HG03139 (cell line): ENCODE results near the gene ARL2BP.
"Not testable (repeated sequence)": the region's sequence is repeated elsewhere in the genome, so short reads cannot be mapped to it uniquely, and the experiment has no call there.

Experiments used
- ATAC-seq: cut with Tn5 transposase; IDR thresholded peaks from one replicate; pipeline ENCODE4 v1.9.1; 2021; ENCODE audit not compliant: unreplicated experiment

ARL2BP gene

GRCh38 chr16:57263541-57264351 is 18.7 kb downstream of the ARL2BP start:
- ATAC-seq = no peak

DNA sequence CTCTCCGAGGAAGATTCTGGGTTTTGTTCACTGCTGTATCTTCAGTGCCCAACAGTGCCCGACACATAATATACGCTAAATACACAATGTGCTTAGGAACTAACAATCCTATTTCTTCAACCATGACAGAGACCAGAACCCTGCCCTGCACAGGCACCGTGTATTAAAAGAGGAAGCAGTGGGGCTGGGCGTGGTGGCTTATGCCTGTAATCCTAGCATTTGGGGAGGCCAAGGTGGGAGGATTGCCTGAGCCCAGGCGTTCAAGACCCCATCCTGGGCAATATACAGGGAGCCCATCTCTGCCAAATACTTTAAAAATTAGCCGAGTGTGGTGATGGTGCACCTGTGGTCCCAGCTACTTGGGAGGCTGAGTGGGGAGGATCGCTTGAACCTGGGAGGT is 19.3 kb downstream of the ARL2BP start:
- ATAC-seq = no peak

DNA sequence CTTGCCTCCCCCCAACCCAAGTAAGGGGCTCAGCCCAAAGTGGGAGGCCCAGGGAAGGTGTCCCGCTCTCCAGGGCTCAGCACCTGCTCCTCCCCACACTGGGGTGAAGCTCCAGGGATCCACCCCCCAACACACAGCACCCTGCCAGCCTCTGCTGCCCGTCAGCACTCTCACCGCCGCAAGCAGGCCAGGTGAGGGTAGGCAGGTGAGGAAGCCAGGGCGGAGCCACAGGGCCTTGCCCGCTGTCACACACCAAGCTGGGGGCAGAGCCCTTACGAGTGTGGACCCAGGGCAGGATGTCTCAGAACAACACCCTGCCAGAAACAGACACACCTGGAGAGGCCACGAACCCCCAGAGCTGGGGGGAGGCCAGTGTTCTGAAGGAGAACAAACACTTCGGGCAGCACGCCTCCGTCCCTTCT is 19.9 kb downstream of the ARL2BP start:
- ATAC-seq = no peak

GRCh38 chr16:57265850-57266530 is 20.9 kb downstream of the ARL2BP start:
- no peak for ATAC-seq

DNA sequence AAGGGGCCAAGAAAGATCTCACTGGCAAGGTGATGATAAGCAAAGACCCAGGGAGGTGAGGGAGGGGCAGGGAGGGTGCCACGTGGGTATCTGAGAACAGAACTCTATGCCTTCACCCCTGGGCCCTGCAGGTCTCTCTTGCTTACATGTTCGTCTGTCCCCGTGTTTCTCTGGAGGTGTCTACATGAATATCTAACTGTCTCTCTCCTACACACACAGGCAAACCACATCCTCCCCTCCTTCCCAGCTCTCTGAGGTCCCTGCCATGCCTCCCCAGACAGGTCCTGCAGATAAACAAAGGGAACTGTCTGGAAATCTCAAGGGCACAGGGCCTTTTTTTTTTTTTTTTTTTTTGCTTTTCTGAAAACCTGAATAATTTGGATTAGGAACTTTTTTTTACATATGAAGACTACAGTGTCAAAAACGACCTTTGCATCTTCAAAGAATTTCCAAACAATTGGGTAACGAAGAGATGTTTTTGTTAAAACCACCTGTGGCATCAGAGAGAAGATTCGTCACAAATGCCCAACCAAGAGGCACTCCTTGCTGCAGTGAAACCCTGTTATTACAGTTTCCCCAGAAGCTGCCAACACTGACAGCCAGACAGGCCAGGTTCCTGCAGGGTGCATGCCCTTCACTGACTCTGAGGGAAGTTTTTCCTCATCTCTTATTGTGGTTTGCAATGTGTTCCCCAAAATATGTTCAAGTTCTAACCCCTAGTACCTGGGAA is 21.6 kb downstream of the ARL2BP start:
- ATAC-seq = no peak

- not testable (repeated sequence) for ATAC-seq
Measured at GRCh38 chr16:57267343-57267742, 22.3 kb downstream of the ARL2BP start.

DNA sequence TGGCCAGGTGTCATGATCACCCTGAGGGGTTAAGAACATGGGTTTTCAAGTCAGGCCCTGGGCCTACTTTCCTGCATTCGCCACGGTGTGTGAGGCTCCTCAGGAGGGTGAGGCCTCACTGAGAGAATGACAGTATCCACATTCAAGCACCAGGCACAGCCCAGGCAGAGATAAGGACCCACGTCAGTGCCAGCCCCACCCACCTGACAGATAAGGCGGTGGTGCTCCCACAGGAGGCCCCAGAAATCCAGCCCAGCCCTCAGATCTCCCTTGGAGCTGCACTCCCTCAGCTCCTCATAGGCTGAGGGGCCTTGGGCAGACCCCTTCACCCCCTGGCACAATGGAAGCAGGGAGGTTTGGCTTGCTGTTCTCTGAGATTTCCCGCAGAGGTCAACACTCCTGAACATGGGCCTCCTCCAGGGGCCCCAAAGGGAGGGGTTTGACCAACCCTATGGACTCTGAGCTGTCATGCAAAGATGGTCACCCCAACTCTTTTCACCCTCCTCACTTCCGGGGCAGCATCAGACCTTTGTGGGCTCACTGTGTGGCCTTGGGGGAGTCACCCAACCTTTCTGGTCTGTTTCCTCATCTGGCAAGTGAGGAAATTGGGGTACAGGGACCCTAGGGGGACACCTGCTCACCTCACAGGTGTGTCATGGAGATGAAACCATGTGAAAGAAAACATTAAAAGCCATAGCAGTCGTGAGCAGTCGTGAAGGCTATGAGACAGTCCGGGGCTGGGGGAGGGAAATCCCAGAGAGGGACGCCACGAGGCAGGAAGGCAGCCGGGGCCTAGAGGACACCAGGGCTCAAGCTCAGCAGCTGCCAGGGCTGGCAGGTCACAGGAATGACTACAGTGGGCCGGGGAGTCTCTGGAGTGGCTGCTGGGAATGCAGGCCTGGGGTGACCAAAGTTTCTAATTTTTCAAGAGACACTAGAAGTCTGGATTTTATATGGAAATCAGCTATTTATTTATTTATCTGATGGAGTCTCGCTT is 24.0 kb downstream of the ARL2BP start:
- ATAC-seq = no peak

- no peak for ATAC-seq
Measured at GRCh38 chr16:57270221-57271062, 25.4 kb downstream of the ARL2BP start.

DNA sequence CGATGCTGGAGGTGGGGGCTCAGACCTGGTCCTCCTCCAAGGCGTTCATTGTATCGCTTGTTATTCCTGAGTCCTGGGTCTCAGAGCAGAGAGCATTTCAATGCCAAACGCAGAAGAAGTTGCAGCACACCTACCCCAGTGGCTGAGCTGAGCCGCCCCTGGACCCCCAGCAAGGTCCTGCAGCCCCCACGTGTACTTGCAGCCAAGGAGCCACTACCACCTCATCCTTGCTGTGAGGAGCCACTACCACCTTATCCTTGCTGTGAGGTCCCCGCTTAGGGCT is 25.9 kb downstream of the ARL2BP start:
- no peak for ATAC-seq

DNA sequence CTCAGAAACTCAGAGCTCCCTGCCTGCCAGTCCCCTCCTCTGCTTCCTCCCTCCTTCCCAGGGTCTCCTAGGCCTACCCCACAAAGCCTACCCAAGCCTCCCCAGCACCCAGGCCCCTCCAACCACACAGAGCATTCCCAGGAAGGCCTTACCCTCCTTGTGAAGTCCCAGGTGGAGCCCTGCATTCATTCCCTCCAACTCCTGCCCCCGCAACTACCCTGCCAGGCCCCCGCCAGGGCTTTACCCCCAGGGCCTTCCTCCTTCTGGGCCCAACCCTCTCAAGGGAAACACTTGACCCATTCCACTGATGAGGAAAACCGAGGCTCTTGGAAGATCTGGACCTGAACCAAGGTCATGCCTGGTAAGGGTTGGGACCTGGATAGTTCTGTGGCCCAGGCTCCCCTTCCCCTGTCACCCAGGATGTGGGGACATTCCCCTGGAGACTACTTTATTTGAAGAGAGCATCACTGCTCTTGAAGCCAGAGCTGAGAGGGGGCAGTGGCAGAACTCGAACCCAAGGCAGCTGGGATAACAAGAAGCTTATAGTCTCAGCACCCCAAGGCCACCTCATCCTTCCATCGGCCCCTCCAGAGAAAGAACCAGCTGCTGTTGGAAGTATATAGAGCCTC is 26.9 kb downstream of the ARL2BP start:
- ATAC-seq = no peak

- no peak for ATAC-seq
Measured at GRCh38 chr16:57273359-57273758, 28.3 kb downstream of the ARL2BP start.

DNA sequence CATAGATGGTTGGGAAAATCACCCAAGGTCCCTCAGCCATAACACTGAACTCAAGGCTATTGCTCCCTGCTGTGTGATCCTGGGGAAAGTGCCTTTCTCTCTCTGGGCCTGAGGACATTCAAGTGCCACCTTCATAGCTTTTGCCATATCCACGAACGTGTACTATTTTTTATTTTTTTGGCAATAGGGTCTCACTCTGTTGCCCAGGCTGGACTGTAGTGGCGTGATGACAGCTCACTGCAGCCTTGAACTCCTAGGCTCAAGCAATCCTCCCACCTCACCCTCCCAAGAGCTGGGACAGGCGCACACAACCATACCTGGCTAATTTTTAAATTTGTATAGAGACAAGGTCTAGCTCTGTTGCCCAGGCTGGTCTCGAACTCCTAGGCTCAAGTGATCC is 28.8 kb downstream of the ARL2BP start:
- ATAC-seq = no peak

GRCh38 chr16:57275946-57276345 is 30.9 kb downstream of the ARL2BP start:
- not testable (repeated sequence) for ATAC-seq

DNA sequence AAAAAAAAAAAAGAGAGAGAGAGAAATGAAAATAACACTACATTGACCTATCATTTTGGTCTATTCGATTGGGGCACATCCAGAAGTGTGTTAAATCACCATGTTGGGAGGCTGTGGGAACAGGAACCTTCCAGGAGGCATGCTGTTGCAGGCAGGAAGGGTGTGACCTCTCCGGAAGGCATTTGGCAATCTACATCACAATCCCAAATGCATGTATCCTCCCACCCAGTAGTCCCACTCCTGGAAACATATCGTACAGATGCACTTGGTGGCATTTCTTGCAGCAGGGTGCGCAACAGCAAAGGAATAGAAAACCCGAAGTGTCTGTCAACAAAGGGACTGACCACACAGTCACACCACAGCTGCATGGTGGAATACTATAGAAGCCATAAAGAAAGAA is 31.5 kb downstream of the ARL2BP start:
- no peak for ATAC-seq

DNA sequence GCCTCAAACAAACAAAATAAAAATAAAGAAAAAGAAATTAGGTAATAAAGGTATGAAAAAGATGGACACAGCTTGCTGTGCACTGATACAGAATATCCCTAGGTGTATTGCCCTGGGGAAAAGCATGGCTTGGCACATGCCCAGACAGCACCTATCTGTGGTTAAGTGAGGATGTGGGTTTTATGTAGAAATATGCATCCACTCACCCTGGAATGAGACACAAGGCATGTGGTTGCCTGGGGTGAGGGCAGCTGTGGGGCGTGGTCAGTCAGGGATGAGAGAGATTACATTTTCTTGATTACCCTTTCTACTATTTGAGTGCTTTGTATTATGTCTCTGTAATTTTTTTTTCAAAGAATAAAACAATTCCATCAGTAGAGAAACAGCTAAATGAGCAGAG is 32.5 kb downstream of the ARL2BP start:
- ATAC-seq = no peak

DNA sequence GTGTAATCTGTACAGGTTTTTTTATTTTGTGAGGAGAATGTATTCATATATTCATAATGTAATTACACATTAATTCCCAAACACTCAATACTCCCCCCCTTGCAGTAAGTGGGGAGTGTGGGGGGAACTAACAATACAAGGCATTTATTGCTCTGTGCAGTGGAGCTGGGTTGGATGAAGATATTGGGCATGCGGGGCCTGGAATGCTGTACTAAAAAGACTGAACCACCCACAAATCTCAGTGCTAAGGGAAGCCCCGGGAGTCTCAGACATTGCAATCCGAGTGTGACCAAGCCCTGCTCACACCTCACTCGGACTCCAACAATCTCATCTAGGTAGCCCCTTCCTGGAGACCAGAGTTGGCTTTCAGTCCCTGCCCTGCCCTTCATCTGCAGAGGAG is 33.4 kb downstream of the ARL2BP start:
- no peak for ATAC-seq

- no peak for ATAC-seq
Measured at GRCh38 chr16:57279780-57280638, 35.0 kb downstream of the ARL2BP start.

- ATAC-seq = no peak
Measured at GRCh38 chr16:57281791-57282190, 36.7 kb downstream of the ARL2BP start.
